Endometrium (tissue), 2 donors: ENCODE results near the gene NRXN3.

Experiments used
- FAIRE-seq: peaks from 2 replicates; lab custom pipeline; 2012; peaks lifted over from hg19 to GRCh38; lab: Jason Lieb, UNC
- donor health status: control.
- donor health status: control.

The NRXN3 gene

DNA sequence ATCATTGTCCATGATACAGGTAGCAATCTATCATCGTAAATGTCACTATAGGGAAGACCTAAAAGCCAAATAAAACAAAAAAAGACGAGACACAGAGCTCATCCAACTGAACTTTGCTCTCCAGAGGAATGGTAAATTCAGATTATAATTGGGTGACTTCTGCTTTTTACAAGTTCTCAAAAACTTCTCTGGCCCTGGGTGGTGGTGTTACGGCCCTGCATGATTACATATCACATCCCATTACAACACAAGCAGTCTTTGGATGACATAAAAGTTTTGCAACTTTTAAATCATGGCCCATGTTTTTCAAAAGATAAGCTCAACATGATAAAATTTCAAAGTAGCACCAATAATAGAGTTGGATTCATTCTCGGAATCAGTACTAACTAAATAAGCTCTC lies 1741.6 kb downstream of the NRXN3 start:
- FAIRE-seq, result no peak

DNA sequence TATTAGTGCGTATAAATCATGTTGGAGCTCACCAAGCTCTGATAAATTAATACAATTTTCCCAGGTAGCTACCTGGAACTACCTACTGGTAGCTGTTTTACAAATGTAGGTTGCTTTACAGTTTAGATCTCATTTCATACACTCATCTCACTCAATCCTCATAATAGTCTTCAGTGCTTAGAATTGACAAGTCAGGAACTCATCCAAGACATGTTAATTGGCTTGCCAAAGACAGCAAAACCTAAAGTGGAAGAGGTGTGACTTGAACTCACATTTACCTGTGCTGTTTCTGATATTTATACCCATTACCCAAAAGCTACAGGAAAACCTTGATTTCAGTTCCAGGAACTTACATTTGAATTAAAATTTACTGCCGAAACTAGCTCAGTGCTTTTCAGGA lies 1744.4 kb downstream of the NRXN3 start:
- FAIRE-seq, result no peak

GRCh38 chr14:79915406-79915805 lies 1745.2 kb downstream of the NRXN3 start:
- no peak for FAIRE-seq

DNA sequence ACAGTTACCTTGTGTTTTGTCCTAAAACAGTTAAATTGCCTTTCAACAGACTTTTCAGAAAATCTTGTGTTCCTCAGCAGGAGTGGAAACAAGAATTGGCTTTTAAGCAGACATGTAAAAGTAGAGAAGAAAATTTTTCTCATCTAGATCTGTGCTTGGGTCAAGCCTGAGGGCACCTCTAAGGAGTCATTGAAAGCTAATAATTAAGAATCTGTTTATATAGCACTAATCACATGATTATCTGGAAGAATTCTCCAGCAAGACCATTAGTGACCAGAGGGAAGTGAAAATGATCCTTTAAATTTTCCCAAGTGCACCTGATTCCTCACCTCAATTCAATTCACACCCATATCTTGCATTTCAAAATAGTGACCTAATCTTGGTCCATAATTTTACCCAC lies 1746.1 kb downstream of the NRXN3 start:
- no peak for FAIRE-seq

DNA sequence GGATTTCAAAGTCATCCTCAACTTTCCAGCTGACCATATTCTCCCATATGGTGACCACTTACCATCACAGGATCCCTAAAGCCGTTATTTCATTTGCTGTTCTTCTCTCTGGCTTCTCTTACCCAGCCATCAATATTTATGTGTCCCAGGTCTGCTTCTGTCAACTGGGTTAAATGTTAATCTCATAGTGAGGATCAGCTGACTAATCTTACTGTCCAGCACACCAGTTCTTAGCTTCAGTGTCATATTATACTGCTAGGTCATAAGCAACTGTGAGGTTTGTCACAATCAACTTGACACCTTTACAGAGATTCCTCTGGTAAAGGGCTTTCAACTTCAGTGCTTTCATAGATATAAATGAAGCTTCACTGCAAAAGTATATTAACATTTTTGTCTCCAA lies 1746.7 kb downstream of the NRXN3 start:
- no peak for FAIRE-seq
